Neural cell (in vitro differentiated cells): ENCODE measurements around the gene HDAC4. TPM values are rescaled to one million over a fixed set of nuclear protein-coding genes. Genes with fewer than 3 reads are reported as not detected.

Source experiments
- H2AFZ ChIP-seq: fragments of 200-600, 300-800 bp; sonication (generic), shearing (Covaris generic); 2 replicates; pipeline ENCODE4 v1.6.0; 2014; ENCODE audit warnings: low read depth, mild to moderate bottlenecking, antibody characterized with exemption, low read length, moderate library complexity
- H3F3A ChIP-seq: fragments of 200-600 bp; shearing (Covaris generic); 2 replicates; pipeline ENCODE4 v1.6.1; 2016; ENCODE audit warnings: mild to moderate bottlenecking, moderate library complexity, mixed read lengths, antibody characterized with exemption, low read length; ENCODE audit not compliant: insufficient read depth, poor library complexity, severe bottlenecking
- H3K27ac ChIP-seq: fragments of 200-600, 300-800 bp; sonication (generic), shearing (Covaris generic); 2 replicates; pipeline ENCODE4 v1.5.1; 2014; ENCODE audit warnings: mild to moderate bottlenecking, low read length, moderate library complexity
- H3K27me3 ChIP-seq: fragments of 300-800, 200-600 bp; sonication (generic), shearing (Covaris generic); 2 replicates; pipeline ENCODE4 v1.6.0; 2014; ENCODE audit warnings: mild to moderate bottlenecking, low read depth, low read length, moderate library complexity; ENCODE audit not compliant: insufficient read depth
- H3K36me3 ChIP-seq: fragments of 300-800, 200-600 bp; sonication (generic), shearing (Covaris generic); 2 replicates; pipeline ENCODE4 v1.5.1; 2014; ENCODE audit warnings: mild to moderate bottlenecking, antibody characterized with exemption, low read length, moderate library complexity; ENCODE audit not compliant: insufficient read depth
- H3K4me2 ChIP-seq: fragments of 300-800, 200-600 bp; sonication (generic), shearing (Covaris generic); 2 replicates; pipeline ENCODE4 v1.6.0; 2014; ENCODE audit warnings: mild to moderate bottlenecking, low read length
- H3K4me3 ChIP-seq: fragments of 300-800, 200-600 bp; sonication (generic), shearing (Covaris generic); 2 replicates; pipeline ENCODE4 v1.5.1; 2014; ENCODE audit warnings: mild to moderate bottlenecking, low read length, moderate library complexity
- H3K79me2 ChIP-seq: fragments of 200-600 bp; shearing (Covaris generic); replicated peaks from 2 replicates; pipeline ENCODE4 v1.6.0; 2014; ENCODE audit warnings: mild to moderate bottlenecking, low read length, moderate library complexity; ENCODE audit not compliant: insufficient read depth
- H3K9ac ChIP-seq: fragments of 300-800, 200-600 bp; sonication (generic), shearing (Covaris generic); 2 replicates; pipeline ENCODE4 v1.6.1; 2016; ENCODE audit warnings: mild to moderate bottlenecking, low read length, mixed read lengths
- H3K9me2 ChIP-seq: fragments of 200-600 bp; shearing (Covaris generic); 2 replicates; pipeline ENCODE4 v1.6.1; 2016; ENCODE audit warnings: mild to moderate bottlenecking, low read length, mixed read lengths; ENCODE audit not compliant: insufficient read depth
- H3K9me3 ChIP-seq: fragments of 200-600, 300-800 bp; sonication (generic), shearing (Covaris generic); 2 replicates; pipeline ENCODE4 v1.6.1; 2016; ENCODE audit warnings: mild to moderate bottlenecking, mixed run types, low read length, moderate library complexity, mixed read lengths
- H4K20me1 ChIP-seq: fragments of 200-600 bp; shearing (Covaris generic); 2 replicates; pipeline ENCODE4 v1.6.1; 2016; ENCODE audit warnings: mild to moderate bottlenecking, mixed run types; ENCODE audit not compliant: insufficient read depth
- EP300 ChIP-seq: fragments of 450-650 bp; conservative IDR thresholded peaks from 2 replicates; pipeline ENCODE4 v1.6.1; 2014; ENCODE audit warnings: antibody characterized with exemption, mild to moderate bottlenecking, moderate library complexity; ENCODE audit not compliant: poor library complexity, severe bottlenecking
- EZH2 ChIP-seq: fragments of 200-600, 300-800 bp; shearing (Covaris generic), sonication (generic); IDR thresholded peaks from 2 replicates; pipeline ENCODE4 v1.6.1; 2014; ENCODE audit warnings: antibody characterized with exemption, low read length, borderline replicate concordance, mild to moderate bottlenecking; ENCODE audit not compliant: insufficient read depth, poor library complexity, severe bottlenecking
- MXI1 ChIP-seq: fragments of 450-650 bp; conservative IDR thresholded peaks from 2 replicates; pipeline ENCODE4 v1.6.1; 2014; ENCODE audit warnings: antibody characterized with exemption, mild to moderate bottlenecking; ENCODE audit not compliant: poor library complexity, severe bottlenecking
- POLR2AphosphoS5 ChIP-seq: IDR thresholded peaks from 2 replicates; pipeline ENCODE4 v1.6.1; 2012
- RAD21 ChIP-seq: fragments of 450-650 bp; conservative IDR thresholded peaks from 2 replicates; pipeline ENCODE4 v1.6.1; 2014; ENCODE audit warnings: antibody characterized with exemption, mild to moderate bottlenecking, moderate library complexity
- SMC3 ChIP-seq: fragments of 450-650 bp; conservative IDR thresholded peaks from 2 replicates; pipeline ENCODE4 v1.6.1; 2014; ENCODE audit warnings: antibody characterized with exemption, mild to moderate bottlenecking, moderate library complexity; ENCODE audit not compliant: poor library complexity
- TAF1 ChIP-seq: IDR thresholded peaks from 2 replicates; pipeline ENCODE4 v1.6.1; 2012; ENCODE audit warnings: low read depth
- polyA plus RNA-seq: library from polyadenylated mRNA; depleted of rRNA; stranded (reverse); fragments of >200 nt; gene quantifications from 2 replicates; pipeline ENCODE4 v1.2.3, GENCODE V29; 2014
- TF ChIP-seq, protein P1 (sequence below): fragments of 450-650 bp; IDR thresholded peaks from 2 replicates; pipeline ENCODE4 v1.5.1; 2014; ENCODE audit warnings: antibody characterized with exemption, mild to moderate bottlenecking, moderate library complexity; ENCODE audit not compliant: poor library complexity, severe bottlenecking
- TF ChIP-seq, protein P2 (sequence below): IDR thresholded peaks from 2 replicates; pipeline ENCODE4 v1.6.1; 2012; ENCODE audit warnings: borderline replicate concordance

Gene HDAC4
- polyA plus RNA-seq, 1 donor from 2014 or later = 3.4 TPM

DNA sequence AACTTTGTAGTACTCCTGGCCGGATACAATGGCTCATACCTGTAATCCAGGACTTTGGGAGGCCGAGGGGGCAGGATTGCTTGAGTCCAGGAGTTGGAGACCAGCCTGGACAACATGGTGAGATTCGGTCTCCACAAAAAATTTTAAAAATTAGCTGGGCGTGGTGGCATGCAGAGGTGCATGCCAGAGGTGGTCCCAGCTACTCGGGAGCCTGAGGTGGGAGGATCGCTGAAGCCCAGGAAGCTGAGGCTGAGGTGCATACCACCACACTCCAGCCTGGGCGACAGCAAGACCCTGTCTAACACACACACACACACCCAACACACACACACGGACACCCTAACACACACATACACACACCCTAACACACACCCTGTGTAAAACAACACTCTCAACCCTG is 55.6 kb downstream of the HDAC4 start:
- H3K4me3 ChIP-seq = no peak overlapping the region
- H3K36me3 ChIP-seq = no peaks in the 10 kb centered on the region
- H3F3A ChIP-seq = no peaks in the 10 kb centered on the region
- no peak overlapping the region for H2AFZ ChIP-seq
- TF ChIP-seq TAF1 (no peak), MXI1 (no peak), EZH2 (no peak), SMC3 (no peak), EP300 (no peak), POLR2AphosphoS5 (no peak), RAD21 (no peak)
- TF ChIP-seq, protein P1, sequence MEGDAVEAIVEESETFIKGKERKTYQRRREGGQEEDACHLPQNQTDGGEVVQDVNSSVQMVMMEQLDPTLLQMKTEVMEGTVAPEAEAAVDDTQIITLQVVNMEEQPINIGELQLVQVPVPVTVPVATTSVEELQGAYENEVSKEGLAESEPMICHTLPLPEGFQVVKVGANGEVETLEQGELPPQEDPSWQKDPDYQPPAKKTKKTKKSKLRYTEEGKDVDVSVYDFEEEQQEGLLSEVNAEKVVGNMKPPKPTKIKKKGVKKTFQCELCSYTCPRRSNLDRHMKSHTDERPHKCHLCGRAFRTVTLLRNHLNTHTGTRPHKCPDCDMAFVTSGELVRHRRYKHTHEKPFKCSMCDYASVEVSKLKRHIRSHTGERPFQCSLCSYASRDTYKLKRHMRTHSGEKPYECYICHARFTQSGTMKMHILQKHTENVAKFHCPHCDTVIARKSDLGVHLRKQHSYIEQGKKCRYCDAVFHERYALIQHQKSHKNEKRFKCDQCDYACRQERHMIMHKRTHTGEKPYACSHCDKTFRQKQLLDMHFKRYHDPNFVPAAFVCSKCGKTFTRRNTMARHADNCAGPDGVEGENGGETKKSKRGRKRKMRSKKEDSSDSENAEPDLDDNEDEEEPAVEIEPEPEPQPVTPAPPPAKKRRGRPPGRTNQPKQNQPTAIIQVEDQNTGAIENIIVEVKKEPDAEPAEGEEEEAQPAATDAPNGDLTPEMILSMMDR = no peak
- TF ChIP-seq, protein P2, sequence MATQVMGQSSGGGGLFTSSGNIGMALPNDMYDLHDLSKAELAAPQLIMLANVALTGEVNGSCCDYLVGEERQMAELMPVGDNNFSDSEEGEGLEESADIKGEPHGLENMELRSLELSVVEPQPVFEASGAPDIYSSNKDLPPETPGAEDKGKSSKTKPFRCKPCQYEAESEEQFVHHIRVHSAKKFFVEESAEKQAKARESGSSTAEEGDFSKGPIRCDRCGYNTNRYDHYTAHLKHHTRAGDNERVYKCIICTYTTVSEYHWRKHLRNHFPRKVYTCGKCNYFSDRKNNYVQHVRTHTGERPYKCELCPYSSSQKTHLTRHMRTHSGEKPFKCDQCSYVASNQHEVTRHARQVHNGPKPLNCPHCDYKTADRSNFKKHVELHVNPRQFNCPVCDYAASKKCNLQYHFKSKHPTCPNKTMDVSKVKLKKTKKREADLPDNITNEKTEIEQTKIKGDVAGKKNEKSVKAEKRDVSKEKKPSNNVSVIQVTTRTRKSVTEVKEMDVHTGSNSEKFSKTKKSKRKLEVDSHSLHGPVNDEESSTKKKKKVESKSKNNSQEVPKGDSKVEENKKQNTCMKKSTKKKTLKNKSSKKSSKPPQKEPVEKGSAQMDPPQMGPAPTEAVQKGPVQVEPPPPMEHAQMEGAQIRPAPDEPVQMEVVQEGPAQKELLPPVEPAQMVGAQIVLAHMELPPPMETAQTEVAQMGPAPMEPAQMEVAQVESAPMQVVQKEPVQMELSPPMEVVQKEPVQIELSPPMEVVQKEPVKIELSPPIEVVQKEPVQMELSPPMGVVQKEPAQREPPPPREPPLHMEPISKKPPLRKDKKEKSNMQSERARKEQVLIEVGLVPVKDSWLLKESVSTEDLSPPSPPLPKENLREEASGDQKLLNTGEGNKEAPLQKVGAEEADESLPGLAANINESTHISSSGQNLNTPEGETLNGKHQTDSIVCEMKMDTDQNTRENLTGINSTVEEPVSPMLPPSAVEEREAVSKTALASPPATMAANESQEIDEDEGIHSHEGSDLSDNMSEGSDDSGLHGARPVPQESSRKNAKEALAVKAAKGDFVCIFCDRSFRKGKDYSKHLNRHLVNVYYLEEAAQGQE = no peak
- no peaks in the 10 kb centered on the region for H4K20me1 ChIP-seq
- no peaks in the 10 kb centered on the region for H3K9me2 ChIP-seq
- no peak overlapping the region for H3K27ac ChIP-seq
- no peak overlapping the region for H3K9ac ChIP-seq
- H3K79me2 ChIP-seq = no peaks in the 10 kb centered on the region
- no peaks in the 10 kb centered on the region for H3K9me3 ChIP-seq
- no peak overlapping the region for H3K4me2 ChIP-seq
- no peaks in the 10 kb centered on the region for H3K27me3 ChIP-seq

DNA sequence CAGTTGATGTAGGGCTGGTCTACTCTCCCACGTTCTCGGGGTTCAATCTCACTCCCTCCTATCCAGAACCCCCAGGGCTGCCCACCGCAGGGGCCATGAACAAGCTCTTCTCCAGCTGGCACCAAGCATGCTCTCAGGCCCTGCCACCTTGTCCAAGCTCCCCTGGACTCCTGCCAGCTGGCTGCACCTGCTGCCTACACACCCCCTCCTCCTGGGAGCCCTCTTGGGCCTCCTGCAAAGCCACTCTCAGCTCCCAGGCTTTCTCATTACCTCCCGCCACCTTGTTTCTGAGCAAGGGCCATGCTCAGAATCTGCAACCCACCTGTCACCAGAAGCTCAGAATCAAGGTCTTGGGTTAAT is 56.0 kb downstream of the HDAC4 start:
- H2AFZ ChIP-seq = no peak overlapping the region
- no peaks in the 10 kb centered on the region for H3K27me3 ChIP-seq
- TF ChIP-seq RAD21 (no peak), EZH2 (no peak), MXI1 (no peak), POLR2AphosphoS5 (no peak), SMC3 (no peak), TAF1 (no peak), EP300 (no peak)
- TF ChIP-seq, protein P2 = no peak
- H3K9me2 ChIP-seq = no peaks in the 10 kb centered on the region
- no peaks in the 10 kb centered on the region for H3K9me3 ChIP-seq
- H3F3A ChIP-seq = no peaks in the 10 kb centered on the region
- H3K27ac ChIP-seq = no peak overlapping the region
- H3K36me3 ChIP-seq = no peaks in the 10 kb centered on the region
- no peak overlapping the region for H3K4me3 ChIP-seq
- no peak overlapping the region for H3K9ac ChIP-seq
- no peak overlapping the region for H3K4me2 ChIP-seq
- H3K79me2 ChIP-seq = no peaks in the 10 kb centered on the region
- no peaks in the 10 kb centered on the region for H4K20me1 ChIP-seq
